C4-2B (cell line): Measurements from ENCODE around the gene NDUFB10.

Source experiments
- ZFX ChIP-seq: fragments of 450-650 bp; IDR thresholded peaks from 2 replicates; pipeline ENCODE4 v1.6.1; 2017
- TF ChIP-seq, protein P1 (sequence below): fragments of 450-650 bp; conservative IDR thresholded peaks from 2 replicates; pipeline ENCODE4 v1.5.1; 2017; ENCODE audit warnings: mild to moderate bottlenecking

DNA sequence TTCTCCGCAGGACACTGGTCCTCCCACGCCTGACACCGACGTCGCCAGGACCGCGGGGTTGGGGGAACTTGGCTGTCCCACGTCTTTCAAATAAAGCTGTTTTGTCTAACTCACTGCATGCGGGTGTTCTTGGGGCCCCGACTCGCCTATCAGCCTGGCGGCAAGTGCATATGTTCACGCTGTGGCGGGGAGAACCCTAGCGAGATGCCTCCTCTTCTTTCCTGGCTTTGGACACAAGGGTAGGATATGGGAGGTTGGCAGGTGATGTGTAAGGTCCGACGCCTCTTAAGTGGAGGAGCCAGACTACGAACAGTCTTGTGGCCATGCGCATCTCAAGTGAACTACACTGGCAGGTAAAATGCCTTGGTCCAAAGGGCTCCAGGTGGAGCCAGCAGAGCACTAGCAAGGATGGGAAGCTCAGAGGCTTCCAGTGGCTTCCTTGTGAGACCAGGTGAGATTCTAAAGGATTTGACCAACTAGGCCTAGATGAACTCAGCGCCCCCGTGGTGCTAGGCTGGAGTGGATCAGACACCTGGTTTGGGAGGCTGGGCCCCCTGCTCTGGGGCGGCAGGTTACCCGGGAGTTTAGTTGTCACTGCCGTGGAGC is 6.2 kb downstream of the NDUFB10 start:
- TF ChIP-seq, protein P1, sequence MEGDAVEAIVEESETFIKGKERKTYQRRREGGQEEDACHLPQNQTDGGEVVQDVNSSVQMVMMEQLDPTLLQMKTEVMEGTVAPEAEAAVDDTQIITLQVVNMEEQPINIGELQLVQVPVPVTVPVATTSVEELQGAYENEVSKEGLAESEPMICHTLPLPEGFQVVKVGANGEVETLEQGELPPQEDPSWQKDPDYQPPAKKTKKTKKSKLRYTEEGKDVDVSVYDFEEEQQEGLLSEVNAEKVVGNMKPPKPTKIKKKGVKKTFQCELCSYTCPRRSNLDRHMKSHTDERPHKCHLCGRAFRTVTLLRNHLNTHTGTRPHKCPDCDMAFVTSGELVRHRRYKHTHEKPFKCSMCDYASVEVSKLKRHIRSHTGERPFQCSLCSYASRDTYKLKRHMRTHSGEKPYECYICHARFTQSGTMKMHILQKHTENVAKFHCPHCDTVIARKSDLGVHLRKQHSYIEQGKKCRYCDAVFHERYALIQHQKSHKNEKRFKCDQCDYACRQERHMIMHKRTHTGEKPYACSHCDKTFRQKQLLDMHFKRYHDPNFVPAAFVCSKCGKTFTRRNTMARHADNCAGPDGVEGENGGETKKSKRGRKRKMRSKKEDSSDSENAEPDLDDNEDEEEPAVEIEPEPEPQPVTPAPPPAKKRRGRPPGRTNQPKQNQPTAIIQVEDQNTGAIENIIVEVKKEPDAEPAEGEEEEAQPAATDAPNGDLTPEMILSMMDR, result no peak
- TF ChIP-seq ZFX, result no peak
